ENCODE measurements around the gene ALDH1L1.
"Not testable (repeated sequence)": the region's sequence is repeated elsewhere in the genome, so short reads cannot be mapped to it uniquely, and the experiment has no call there.

ALDH1L1 gene

DNA sequence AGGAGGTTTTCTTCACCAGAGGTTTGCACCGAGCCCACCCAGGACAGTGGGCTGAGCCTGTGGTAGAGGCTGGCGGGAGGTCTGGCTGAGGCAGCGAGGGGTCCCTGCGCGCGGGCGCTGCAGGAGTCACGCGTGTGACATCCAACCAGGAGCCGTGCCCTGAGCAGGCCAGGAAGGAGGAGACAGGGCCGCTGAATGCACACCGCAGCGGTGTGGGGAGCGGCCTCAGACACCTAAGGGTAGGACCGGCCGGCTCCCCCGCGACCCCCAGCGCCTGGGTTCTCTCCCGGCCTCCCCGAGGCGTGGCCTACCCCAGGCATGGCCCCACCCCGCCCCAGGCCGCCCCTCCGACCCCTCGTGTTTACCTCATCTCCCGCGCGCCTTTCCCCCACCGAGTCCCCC, 96.9 kb downstream of the ALDH1L1 start:
- no peak for DNase-seq (ENCODE audit: low read depth, low spot score)

DNA sequence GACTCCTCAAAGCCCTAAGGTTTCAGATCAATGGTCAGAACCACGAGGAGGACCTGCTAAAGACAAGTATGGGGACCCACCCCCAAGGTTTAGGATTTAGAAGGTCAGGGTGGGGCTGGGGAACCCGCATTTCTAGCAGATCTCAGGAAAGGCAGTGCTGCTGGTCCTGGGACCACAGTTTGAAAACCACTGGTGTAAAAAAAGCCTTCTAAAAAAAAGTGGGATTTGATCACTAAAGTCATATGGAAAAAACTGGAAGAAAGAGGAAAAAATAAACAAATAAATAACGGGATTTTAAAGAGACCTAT, 97.3 kb downstream of the ALDH1L1 start:
- no peak for DNase-seq (ENCODE audit: low read depth, low spot score)

DNA sequence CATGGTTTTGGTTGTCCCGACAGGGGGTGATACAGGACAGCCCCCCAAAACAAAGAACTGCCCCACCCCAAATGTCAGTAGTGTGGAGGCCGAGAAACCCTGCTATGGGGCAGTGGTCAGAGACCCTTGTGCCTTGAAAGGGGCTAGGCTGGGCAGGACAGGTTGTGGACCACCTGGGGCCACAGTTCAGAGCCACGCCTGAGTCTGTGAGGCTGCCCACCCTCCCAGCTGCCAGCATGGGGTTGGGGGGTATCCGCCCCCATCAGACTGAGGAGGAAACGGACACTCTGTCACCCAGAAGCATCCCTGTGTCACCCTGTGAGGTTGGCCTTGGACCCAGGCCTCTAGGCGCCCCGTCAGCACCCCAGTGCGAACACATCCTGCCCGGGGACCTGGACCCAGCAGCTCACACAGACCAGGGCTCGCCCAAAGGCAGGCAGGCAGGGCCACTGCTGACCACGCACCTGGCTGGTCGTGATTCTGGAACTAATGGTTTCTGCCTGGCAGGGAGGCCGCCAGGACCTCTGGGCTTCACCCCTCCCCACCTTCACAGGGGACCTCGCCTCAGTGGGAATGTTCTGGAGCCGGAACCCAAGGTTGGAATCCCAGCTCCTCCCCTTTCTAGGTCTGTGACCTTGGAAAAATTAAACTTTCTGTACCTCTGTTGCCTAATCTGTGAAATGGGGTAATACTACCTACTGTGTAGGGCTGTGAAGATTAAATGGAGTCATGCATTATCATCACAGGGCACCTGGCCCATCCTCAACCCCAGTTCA, 97.8 kb downstream of the ALDH1L1 start:
- DNase-seq (ENCODE audit: low read depth, low spot score): no peak

DNA sequence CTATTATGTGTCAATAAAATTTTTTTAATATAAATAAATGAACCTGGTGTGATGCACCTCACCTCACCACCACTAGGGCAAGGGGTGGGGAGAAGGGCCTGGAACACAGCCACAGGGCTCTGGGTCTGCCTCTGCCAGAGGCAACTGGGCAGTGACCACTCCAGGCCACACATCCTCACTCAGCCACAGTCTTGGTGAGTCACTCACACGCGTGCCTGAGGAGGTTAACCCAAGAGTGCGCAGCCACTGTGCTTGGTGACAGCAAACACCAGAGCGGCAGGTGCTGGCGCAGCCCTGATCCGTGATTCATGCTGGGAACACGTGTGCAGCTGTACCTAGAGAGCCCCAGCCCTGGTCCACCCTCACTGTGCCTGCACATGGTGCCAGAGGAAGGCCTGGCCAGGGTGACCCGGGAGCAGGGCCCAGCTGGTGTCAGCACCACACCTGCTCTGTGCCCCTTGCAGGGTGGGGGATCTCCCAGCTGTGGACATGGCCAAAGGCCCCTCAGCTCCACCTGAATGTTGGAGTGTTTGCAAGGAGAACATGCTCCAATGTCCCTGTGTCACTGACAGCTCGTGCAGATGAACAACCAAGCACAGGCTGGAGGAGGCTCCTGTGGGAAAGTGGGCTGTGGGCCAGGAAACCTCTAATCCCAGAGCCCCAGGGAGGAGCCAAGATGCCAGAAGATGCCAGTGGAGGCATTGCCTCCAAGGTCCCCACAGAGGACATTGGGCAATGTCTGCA, 98.6 kb downstream of the ALDH1L1 start:
- no peak for DNase-seq (ENCODE audit: low read depth, low spot score)

DNA sequence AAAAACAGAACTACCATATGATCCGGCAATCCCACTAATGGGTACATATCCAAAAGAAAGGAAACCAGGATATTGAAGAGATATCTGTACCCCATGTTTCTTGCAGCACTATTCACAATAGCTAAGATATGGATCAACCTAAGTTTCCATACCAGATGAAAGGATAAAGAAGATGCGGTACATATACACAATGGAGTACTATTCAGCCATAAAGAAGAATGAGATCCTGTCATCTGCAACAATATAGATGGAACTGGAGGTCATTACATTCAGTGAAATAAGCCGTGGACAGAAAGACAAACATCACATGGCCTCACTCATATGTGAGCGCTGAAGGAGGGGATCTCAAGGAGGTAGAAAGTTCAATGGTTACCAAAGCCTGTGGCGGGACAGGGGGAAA, 99.4 kb downstream of the ALDH1L1 start:
- no peak for DNase-seq (ENCODE audit: low read depth, low spot score)

DNA sequence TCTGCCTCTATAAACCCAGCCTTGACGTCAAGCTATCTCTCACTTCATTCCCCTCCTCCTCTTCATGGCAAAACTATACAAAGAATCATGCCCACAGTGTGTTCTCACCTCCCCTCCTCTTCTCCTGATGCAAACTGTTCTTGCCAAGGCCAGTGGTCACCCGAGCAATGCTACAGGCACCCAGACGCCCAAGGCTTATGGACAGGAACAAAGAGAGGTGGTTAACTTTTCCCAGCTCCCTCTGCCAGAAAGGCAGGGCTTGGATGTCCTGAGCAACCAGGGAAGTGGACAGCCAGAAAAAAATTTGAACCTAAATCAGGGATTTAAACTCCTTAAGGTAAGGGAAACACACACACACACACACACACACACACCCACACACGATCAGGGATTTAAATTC, 101.5 kb downstream of the ALDH1L1 start:
- DNase-seq (ENCODE audit: low read depth, low spot score): no peak

DNA sequence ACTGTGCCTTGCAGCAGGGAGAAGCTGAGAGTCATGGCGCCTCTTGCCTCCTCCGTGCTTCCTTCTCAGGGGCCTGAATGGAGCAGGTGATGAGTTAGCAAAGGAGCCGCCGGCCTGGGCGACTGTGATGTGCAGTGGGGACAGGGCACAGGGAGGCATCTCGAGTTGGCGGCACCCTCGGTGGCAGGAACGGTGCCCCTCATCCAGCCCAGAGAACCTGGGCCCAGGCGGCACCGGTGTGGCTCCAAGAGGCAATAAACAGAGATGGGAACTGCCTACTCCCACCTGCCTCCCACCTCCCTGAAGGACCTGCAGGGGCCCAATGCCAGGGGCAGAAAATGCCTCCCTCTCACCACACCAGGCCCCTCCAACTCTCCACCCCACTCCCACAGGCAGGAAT, 102.6 kb downstream of the ALDH1L1 start:
- no peak for DNase-seq (ENCODE audit: low read depth, low spot score)

DNA sequence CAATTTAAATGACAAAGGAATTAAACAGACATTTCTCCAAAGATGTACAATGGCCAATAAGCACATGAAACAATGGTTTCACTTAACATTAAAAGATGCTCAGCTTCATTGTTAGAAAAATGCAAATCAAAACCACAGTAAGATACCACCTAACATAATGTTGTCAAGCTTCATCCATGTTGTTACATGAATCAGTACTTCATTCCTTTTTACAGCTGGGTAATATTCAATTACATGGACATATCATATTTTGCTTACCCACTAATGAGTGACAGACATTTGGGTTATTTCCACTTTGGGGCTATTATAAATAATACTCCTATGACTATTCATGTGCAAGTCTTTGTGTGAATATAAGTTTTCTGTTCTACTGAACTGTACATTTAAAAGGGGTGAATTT, 104.2 kb downstream of the ALDH1L1 start:
- DNase-seq (ENCODE audit: low read depth, low spot score): no peak

DNA sequence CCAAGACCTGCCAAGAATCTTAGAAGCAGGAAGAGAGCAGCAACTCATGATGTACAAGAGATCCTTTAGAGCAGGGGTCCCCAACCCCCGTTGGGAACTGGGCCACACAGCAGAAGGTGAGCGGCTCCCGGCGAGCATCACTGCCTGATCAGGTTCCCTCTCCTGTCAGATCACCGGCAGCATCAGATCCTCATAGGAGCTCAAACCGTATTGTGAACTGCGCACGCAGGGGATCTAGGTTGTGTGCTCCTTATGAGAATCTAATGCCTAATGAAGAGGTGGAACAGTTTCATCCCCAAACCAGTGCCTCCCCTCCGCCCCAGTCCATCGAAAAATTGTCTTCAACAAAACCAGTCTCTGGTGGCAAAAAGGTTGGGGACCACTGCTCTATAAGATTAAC, 110.2 kb downstream of the ALDH1L1 start:
- no peak for DNase-seq (ENCODE audit: low read depth, low spot score)

DNA sequence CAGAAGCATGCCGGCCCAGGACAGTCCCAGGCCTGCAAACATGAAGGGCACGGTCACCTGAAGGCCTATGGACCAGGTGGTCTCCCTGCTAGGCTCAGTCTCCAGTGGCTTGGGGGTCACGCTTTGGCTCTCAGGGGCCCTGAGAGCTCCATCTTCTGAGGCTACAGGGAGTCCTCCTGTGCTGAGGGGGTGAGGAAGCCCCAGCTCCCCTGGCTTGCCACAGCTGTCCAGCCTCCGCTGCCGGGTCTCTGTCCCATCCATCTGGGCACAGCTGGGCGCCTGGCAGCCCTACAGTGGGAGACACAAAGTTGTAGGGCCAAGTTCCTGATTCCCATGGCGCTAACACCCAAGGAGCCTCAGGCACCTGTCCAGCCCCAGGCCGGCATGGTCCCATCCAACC, 112.4 kb downstream of the ALDH1L1 start:
- no peak for DNase-seq (ENCODE audit: low read depth, low spot score)

DNA sequence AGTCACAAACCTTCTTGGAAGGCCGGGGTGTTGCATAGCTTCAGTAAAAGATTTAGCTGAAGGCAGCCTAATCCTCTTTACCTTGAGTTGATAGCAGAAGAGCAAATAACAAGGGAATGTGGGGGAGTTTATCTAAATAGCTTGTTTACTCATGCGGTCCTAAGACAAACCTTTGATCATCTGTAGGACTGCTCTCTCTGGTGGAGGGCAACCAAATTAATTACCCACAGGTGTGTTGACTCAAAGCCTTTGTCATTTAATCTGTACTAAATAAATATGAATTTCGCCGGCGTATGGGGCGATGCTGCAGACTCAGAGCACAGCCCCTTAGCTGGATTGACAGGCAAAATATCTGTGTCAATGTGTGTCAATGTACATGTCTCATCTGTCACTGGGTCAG, 113.7 kb downstream of the ALDH1L1 start:
- not testable (repeated sequence) for DNase-seq (ENCODE audit: low read depth, low spot score)

DNA sequence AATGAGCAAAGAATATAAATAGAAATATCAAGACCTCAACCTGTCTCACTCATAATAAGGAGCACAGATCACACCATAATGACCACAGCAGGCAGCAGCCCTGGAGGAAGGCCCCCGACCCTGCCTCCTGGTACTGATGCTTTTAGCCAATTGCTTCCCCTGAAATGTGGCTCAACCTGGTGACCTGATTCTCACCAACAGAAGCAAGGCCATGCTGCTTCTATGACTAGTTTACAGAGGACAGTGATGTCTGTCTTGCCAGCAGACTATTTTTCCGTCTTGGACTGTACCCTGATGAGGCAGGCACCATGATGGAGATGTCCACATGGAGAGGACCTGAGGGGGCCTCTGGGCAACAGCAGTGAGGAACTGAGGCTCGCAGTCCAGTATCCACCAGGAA, 114.5 kb downstream of the ALDH1L1 start:
- DNase-seq (ENCODE audit: low read depth, low spot score): no peak

DNA sequence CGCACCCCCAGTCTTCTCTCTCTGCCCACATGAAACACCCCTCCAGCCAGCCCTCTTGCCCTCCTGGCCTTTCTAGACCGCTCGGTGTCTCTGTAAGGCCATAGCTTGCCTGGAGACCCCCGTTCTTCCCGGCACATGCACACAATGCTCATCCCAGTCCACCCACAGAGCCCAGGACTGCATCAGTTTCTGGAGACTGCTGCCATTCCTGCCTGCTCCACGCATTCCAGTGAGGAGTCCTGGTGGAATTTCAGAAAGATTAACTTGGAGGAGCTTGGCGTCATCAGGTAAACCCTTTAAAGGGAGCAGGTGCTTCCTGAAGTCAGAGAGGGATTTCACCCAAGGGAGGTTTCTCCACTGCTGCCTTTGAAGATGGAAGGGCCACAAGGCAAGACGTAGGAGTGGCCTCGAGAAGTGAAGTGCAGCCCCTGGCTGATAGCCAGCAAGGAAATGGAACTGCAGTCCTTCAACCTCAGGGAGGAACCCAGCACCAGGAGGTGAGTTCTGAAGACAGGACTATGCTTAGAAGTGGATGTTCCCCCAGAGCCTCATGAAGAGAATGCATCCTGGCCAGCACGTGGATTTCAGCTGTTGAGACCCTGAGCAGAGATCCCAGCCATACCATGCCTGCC, 115.6 kb downstream of the ALDH1L1 start:
- no peak for DNase-seq (ENCODE audit: low read depth, low spot score)

DNA sequence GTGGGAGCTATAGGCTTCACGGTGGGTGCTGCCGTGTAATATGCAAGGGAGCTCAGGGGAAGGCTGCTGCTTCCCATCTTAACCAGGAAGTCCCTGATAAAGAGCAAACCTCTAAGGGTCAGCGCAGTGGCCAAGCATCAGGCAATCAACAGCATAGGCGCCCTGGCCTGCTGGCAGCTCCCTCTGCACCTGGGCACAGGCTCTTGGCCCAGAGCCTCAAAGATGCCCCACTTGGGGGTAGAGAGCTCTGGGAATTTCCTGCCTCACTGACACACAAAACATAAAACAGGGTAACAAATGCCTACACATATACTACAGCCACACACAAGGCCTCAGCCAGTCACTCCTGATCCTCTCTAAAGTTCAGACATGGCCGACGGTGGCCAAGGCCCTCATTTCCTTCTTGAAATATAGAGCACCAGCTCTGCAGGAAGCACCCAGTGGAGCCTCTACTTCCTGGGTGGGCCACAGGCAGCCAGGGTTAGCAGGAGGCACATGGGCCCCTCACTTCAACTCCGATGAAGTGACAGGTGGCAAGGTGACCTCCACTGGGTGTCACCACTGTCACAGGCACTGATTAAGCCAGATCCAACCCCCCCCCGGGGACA, 116.9 kb downstream of the ALDH1L1 start:
- DNase-seq (ENCODE audit: low read depth, low spot score): no peak

DNA sequence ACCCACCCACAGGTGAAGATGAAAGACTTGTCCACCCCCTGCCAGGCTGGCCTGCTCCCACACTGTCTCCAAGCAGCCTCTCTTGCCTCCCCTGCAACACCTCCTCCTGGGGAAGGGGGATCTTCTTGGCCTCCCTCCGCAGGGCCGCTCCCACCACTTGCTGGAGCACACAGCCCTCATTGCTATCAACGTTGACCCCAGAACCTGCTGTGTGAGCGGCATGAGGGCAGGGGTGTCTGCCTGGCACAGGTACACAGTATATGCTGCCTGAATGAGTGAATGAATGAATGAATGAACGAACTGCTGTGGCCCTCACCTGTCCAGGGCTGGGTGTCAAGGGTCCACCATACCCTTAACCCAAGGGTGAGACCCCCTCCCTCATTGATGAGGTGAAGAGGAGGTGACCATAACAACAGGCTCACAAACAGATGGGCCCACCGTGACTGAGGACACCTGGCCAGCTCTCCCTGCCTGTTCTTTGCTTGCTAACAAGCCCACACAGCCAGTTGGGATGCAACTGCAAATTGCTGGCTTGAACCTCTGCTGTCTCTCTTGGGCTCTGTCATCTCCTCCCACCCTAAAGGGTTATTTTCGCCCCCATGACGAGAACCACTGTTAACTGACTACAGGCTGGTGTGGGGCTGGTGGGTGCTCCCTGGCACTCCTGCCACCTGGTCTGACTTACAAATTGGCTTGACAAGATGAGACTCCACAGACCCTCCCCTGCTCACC, 118.9 kb downstream of the ALDH1L1 start:
- DNase-seq (ENCODE audit: low read depth, low spot score): no peak

DNA sequence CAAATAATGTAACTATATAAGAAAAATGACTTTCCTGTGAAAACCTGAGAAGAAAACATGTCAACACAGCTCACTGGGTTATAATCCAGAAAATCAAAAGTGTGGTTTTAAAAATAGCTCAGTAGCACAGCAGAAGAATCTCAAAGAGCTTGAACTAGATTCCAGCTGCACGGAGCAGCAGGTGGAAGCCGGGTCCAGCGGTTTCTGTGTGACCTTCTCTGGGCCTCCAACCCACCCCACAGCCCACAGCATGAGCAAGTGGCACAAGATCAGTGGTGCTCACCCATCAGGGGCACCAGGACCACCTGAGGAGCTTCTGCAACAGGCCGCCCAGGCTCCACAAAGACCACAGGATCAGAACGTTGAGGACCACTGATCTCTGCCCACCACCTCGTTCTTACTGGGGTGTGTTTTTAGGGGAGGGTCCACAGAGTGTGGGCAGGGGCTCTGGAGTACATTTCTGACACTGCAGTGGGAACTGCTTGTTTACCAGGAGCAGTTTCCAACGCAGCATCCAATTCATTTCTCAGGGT, 119.7 kb downstream of the ALDH1L1 start:
- DNase-seq (ENCODE audit: low read depth, low spot score): no peak

DNA sequence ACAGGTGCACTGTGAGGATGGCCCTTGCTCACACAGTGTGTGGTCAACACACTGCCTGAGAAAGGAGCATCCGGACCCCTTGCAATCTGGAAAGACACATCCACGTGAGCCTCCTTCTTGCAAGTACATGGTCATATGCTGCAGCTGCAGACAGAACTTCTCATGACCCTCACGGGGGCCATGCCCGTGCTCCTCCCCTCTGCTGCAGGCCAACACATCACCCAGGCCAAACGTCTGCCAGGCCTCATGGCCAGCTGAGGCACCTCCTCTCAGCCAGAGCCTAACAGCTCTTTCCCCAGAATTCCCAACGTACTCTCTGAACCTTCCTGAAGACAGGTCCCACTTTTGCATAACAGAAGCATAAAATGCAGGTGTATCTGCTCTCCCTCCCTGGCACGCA, 121.7 kb downstream of the ALDH1L1 start:
- DNase-seq (ENCODE audit: low read depth, low spot score): no peak

DNA sequence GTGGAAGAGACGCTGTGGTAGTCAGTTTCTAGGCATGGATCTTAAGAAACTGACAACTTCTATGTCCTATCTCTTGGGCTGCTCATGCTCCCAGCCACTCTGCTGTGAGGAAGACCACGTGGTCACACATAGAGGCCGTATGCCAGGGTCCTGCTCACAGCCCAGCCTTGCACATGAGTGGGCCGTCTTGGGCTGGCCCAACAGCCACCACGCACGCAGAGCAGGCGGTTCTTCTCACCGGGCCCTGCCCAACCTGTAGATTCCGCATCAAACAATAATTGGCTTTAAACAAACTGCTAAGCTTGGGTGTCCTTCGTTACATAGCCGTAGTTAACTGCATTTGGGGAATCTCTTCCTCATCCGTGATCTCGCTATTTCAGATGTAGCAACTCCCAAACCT, 122.5 kb downstream of the ALDH1L1 start:
- DNase-seq (ENCODE audit: low read depth, low spot score): no peak

DNA sequence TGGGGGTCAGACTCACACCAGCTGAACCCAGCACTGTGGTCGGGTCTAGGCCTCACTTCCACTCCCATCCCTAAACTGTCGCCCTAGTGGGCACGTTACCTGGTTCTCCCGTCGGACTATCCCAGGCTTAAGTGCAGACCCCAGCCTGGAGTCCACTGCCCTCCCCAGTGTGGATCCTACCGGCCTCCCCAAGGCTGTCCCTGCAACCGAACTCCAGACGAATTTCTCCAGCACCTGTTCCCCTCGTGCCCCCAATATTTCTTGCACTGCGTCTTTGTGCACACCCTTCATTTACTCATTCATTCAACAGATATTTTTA, 122.9 kb downstream of the ALDH1L1 start:
- DNase-seq (ENCODE audit: low read depth, low spot score): no peak

DNA sequence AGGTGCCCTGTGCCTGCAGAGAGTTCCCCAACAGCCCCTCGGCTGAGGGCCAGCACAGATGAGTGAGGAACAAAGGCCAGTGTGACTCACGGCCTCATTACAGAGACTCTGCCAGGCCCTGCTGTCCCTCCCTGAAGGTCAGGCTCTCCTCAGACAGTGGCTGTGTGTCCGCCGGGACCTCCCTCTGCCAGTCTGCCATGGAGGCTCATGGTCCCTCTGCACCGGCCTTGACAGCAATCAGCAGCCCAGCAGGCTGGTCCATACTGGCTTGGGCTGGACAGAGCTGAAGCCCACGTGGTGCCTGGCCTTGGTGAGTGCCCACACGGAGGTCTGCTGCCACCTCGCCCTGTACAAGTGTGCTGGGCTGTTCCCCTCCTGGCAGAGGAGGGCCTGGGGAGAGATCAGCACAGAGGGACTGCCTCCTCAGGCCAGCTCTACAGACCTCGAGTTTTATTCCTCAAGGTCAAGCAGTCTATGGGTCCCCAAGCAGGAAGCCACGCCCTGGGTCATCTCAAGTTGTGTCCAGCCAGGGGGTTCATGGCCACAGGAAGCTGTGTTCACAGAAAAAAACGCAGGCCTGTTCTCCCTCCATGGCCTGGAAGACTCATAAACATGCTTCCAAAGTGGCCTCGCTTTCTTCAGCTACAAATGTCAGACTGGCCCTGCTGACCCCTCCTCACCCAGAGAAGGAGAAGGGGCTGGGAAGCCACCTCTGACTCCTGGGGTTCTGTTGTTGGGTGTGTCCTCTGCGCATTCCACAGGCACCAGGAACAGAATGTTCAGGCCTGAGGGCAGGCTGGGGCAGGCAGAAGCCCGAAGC, 123.5 kb downstream of the ALDH1L1 start:
- no peak for DNase-seq (ENCODE audit: low read depth, low spot score)

DNA sequence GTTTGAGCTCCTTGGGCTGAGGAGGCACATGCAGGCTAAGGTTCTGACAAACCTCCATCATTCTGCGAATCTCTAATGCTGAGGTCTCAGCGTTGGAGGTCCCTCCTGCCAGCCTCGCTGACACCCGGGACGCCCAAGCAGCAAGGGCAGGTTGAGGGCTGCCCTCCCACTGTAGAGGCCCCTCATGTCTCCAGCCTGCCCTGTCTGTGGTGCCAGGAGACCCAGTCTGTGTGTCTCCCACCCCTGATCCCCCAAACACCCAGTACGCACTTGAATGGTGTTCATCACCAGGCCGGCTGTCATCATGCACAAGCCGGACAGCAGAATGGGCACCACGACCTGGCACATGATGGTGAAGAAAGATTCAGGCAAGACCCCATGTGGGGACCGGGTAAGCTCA, 124.3 kb downstream of the ALDH1L1 start:
- no peak for DNase-seq (ENCODE audit: low read depth, low spot score)

All from smooth muscle cell of the brain vasculature (primary cell).